Measurements from ENCODE around the gene DDX39B. TPM values are rescaled to one million over a fixed set of nuclear protein-coding genes. Genes with fewer than 3 reads are reported as not detected.

DDX39B gene
- total and polyA plus RNA-seq, 2 of the 4 experiments (the other 2 are of a cell fraction): 371 to 796 TPM

- Histone ChIP-seq H2AK9ac (replicated peaks; ENCODE audit: low read depth, low read length, poor library complexity) (peak within 1 kb of the TSS; percentile 53), H2BK120ac (ENCODE audit: low read depth, low read length) (no peak within 1 kb of the TSS), H3K56ac (ENCODE audit: extremely low read depth, insufficient read depth, low read length) (no peak within 1 kb of the TSS), H3K79me1 (ENCODE audit: low read depth in 1 of 2, low read length in 2 of 2) (peaks cover 8 to 39% of the 10 kb centered on the region in 2 experiments; a peak in 3 of 4 replicates), H3K9me1 (ENCODE audit: insufficient read depth, low read length) (peaks cover 6% of the 10 kb centered on the region), H3K27ac (ENCODE audit: insufficient read depth, low read length) (peak within 1 kb of the TSS; percentile 13; the same call in 1 of the 2 replicates), H2BK5ac (ENCODE audit: low read depth, low read length, poor library complexity, severe bottlenecking) (peak within 1 kb of the TSS; percentile 37), H3K36me3 (ENCODE audit: control insufficient read depth, insufficient read depth, low read length) (peaks cover 11% of the 10 kb centered on the region), H3K4me2 (ENCODE audit: low read depth, low read length) (peak within 1 kb of the TSS; percentile 88), H2BK20ac (ENCODE audit: low read depth, low read length) (no peak within 1 kb of the TSS), H3K4ac (ENCODE audit: low read depth, low read length) (peak within 1 kb of the TSS; percentile 55), H2AFZ (replicated peaks; ENCODE audit: low read length, poor library complexity) (peak within 1 kb of the TSS; percentile 88), H3K23ac (ENCODE audit: low read depth, low read length) (no peak within 1 kb of the TSS), H3K4me3 (ENCODE audit: insufficient read depth, low read depth, low read length) (peak within 1 kb of the TSS; percentile 45), H4K5ac (ENCODE audit: low read depth, low read length) (peak within 1 kb of the TSS; percentile 51), H2BK15ac (ENCODE audit: low read depth, low read length) (no peak within 1 kb of the TSS), H4K20me1 (ENCODE audit: insufficient read depth, low read length) (peaks cover 3% of the 10 kb centered on the region; the same call in 1 of the 2 replicates), H2AK5ac (ENCODE audit: low read depth, low read length) (no peak within 1 kb of the TSS; the same call in 1 of the 2 replicates), H3K27me3 (ENCODE audit: control insufficient read depth, insufficient read depth, low read length) (no peaks in the 10 kb centered on the region), H4K91ac (ENCODE audit: insufficient read depth, low read depth, low read length) (no peak within 1 kb of the TSS), H3K18ac (ENCODE audit: low read depth, low read length) (no peak within 1 kb of the TSS), H3K9me3 (ENCODE audit: control insufficient read depth, insufficient read depth, low read length) (no peaks in the 10 kb centered on the region), H3K9ac (ENCODE audit: low read depth, low read length) (peak within 1 kb of the TSS; percentile 58), H3K4me1 (ENCODE audit: control insufficient read depth, insufficient read depth, low read length) (peaks cover 6% of the 10 kb centered on the region), H4K8ac (ENCODE audit: low read depth in 2 of 2, low read length in 2 of 2) (peak within 1 kb of the TSS; percentile 28 to 91), H3K14ac (replicated peaks; ENCODE audit: low read depth, low read length) (peak within 1 kb of the TSS; percentile 54; the same call in 1 of the 2 replicates)
- ATAC-seq (ENCODE audit: low read depth): peak; percentile 81
- intact Hi-C loops (cut with micrococcal nuclease) (loop anchor here (1.0 to 5.0 kb wide), 6 partner anchors 36 to 406 kb away; partner anchors contain the start of genes GPANK1, HSPA1B and LTB), in situ Hi-C loops (cut with MboI; ENCODE audit: low sequenced_read_pairs) (loop anchor here (5.0 to 10.0 kb wide), 2 partner anchors 51 to 288 kb away; no protein-coding TSS in a partner anchor), dilution Hi-C loops (cut with HindIII; ENCODE audit: low sequenced_read_pairs, unreplicated experiment) (no loop called here)
- ChIA-PET POLR2A (ENCODE audit: unreplicated experiment) (interaction anchor here (0.6 to 1.1 kb wide), 3 partner anchors 35 to 329 kb away, joined by 3 to 13 read pairs (median 7); no protein-coding TSS in a partner anchor), CTCF (interaction anchor here (0.7 to 1.8 kb wide), 12 partner anchors 17 to 115 kb away, joined by 3 to 15 read pairs (median 4); partner anchors contain the start of genes LST1 and NCR3)
- BruUV-seq (replicated peaks): no TSS peak
- WGBS, 2 experiments (ENCODE audit: extremely low coverage in 2 of 2, insufficient read length in 1 of 2): 0% methylated on average over 1 of the region's 11 CpGs; no CpG with 5 or more reads in 1 of the 2 experiments
- DNase-seq: peak; percentile 93
- no peak for TF ChIP-seq CHD1 (IDR thresholded peaks at IDR 0.05; ENCODE audit: low read depth, low read length)
- TF ChIP-seq MAFK (IDR thresholded peaks at IDR 0.05; ENCODE audit: low read depth, low read length): 0 out of 2 replicates have a peak, but pooled peaks have one; percentile 1
- TF ChIP-seq POLR2A (IDR thresholded peaks at IDR 0.05; ENCODE audit: low read depth, low read length): peak; percentile 51; the same call in 1 of the 2 replicates
- TF ChIP-seq BHLHE40 (IDR thresholded peaks at IDR 0.05; ENCODE audit: low read depth, low read length): no peak
- TF ChIP-seq, protein P1, sequence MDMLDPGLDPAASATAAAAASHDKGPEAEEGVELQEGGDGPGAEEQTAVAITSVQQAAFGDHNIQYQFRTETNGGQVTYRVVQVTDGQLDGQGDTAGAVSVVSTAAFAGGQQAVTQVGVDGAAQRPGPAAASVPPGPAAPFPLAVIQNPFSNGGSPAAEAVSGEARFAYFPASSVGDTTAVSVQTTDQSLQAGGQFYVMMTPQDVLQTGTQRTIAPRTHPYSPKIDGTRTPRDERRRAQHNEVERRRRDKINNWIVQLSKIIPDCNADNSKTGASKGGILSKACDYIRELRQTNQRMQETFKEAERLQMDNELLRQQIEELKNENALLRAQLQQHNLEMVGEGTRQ (IDR thresholded peaks at IDR 0.05; ENCODE audit: low read depth, low read length): no peak
- no peak for TF ChIP-seq NFE2L2 (IDR thresholded peaks at IDR 0.05; ENCODE audit: low read depth, low read length)
- peak; percentile 95 for TF ChIP-seq SMC3 (IDR thresholded peaks at IDR 0.05; ENCODE audit: low read depth, low read length)
- no peak for TF ChIP-seq RFX5 (IDR thresholded peaks at IDR 0.05; ENCODE audit: low read depth, low read length)
- TF ChIP-seq MXI1 (IDR thresholded peaks at IDR 0.05; ENCODE audit: borderline replicate concordance, low read depth, low read length): no peak
- TF ChIP-seq, protein P2, sequence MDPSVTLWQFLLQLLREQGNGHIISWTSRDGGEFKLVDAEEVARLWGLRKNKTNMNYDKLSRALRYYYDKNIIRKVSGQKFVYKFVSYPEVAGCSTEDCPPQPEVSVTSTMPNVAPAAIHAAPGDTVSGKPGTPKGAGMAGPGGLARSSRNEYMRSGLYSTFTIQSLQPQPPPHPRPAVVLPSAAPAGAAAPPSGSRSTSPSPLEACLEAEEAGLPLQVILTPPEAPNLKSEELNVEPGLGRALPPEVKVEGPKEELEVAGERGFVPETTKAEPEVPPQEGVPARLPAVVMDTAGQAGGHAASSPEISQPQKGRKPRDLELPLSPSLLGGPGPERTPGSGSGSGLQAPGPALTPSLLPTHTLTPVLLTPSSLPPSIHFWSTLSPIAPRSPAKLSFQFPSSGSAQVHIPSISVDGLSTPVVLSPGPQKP (IDR thresholded peaks at IDR 0.05; ENCODE audit: borderline replicate concordance, low read depth, low read length): no peak
- no peak for TF ChIP-seq FOS (IDR thresholded peaks at IDR 0.05; ENCODE audit: low read depth, low read length)
- TF ChIP-seq RCOR1 (IDR thresholded peaks at IDR 0.05; ENCODE audit: insufficient replicate concordance, low read length): peak; percentile 79
- TF ChIP-seq CEBPB (IDR thresholded peaks at IDR 0.05; ENCODE audit: low read depth, low read length): no peak
- TF ChIP-seq CTCF (conservative IDR thresholded peaks at IDR 0.05; ENCODE audit: low read depth, low read length): peak; percentile 99
Observed at GRCh38 chr6:31546339-31546957, 4.6 kb upstream of the DDX39B start, which contains the start of gene ATP6V1G2. Gene ATP6V1G2, minus strand, starts transcription at chr6:31546608. Its CDS starts 49 bp downstream, at chr6:31546559.
